ENCODE data around the gene TGM4.
"Not testable (repeated sequence)": the region's sequence is repeated elsewhere in the genome, so short reads cannot be mapped to it uniquely, and the experiment has no call there.

The TGM4 gene

DNA sequence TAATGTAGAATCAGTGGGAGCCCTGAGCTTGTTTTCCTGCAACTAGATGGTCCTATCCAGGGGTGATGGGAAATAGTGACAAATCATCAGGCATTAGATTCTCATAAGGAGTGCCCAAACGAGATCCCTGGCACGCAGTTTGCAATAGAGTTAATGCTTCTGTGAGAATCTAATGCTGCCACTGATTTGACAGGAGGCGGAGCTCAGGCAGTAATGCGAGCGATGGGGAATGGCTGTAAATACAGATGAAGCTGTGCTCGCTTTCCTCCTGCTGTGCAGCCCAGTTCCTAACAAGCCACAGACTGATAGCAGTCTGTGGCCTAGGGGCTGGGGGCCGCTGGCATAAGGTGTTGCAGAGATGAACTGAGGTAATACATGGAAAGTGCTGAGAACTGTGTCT is 41.0 kb upstream of the TGM4 start:
- Mint-ChIP-seq H3K4me1 (no peaks in the 10 kb centered on the region), H3K4me3 (no peak overlapping the region), H3K9me3 (peaks cover 15% of the 10 kb centered on the region), H3K27me3 (ENCODE audit: low read depth) (no peaks in the 10 kb centered on the region), H3K36me3 (ENCODE audit: low read depth) (peaks cover 50% of the 10 kb centered on the region), H3K27ac (no peak overlapping the region)
- TF ChIP-seq, protein P1, sequence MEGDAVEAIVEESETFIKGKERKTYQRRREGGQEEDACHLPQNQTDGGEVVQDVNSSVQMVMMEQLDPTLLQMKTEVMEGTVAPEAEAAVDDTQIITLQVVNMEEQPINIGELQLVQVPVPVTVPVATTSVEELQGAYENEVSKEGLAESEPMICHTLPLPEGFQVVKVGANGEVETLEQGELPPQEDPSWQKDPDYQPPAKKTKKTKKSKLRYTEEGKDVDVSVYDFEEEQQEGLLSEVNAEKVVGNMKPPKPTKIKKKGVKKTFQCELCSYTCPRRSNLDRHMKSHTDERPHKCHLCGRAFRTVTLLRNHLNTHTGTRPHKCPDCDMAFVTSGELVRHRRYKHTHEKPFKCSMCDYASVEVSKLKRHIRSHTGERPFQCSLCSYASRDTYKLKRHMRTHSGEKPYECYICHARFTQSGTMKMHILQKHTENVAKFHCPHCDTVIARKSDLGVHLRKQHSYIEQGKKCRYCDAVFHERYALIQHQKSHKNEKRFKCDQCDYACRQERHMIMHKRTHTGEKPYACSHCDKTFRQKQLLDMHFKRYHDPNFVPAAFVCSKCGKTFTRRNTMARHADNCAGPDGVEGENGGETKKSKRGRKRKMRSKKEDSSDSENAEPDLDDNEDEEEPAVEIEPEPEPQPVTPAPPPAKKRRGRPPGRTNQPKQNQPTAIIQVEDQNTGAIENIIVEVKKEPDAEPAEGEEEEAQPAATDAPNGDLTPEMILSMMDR (IDR thresholded peaks at IDR 0.05; ENCODE audit: unreplicated experiment in 3 of 3): no peak

GRCh38 chr3:44835684-44836083 is 38.7 kb upstream of the TGM4 start:
- Mint-ChIP-seq H3K36me3 (ENCODE audit: low read depth) (peaks cover 53% of the 10 kb centered on the region), H3K9me3 (peaks cover 15% of the 10 kb centered on the region), H3K4me1 (no peaks in the 10 kb centered on the region), H3K27ac (no peak overlapping the region), H3K4me3 (no peak overlapping the region), H3K27me3 (ENCODE audit: low read depth) (no peaks in the 10 kb centered on the region)
- TF ChIP-seq, protein P1 (IDR thresholded peaks at IDR 0.05; ENCODE audit: unreplicated experiment in 3 of 3): no peak

DNA sequence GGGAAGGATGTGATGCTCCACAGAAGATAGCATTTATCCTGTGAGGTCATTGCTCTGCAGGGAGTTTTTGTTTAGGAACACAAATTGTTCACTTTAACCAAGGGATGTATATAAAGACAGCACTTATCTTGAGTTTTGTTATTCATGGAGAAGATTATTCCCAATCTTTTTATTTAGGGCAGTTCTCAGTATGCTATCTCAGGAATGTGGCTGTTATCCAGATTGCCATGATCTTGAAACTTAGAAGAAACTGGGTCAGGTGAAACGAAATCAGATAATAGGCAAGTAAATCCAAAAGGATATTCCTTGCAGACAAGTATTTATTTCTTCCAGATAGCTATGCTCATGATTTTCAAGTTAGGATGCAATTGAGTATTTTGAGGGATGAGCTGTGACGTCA is 32.0 kb upstream of the TGM4 start:
- H3K27ac Mint-ChIP-seq: no peak overlapping the region
- no peaks in the 10 kb centered on the region for H3K27me3 Mint-ChIP-seq (ENCODE audit: low read depth)
- peaks cover 62% of the 10 kb centered on the region for H3K36me3 Mint-ChIP-seq (ENCODE audit: low read depth)
- TF ChIP-seq, protein P1 (IDR thresholded peaks at IDR 0.05; ENCODE audit: unreplicated experiment in 3 of 3): no peak
- H3K4me3 Mint-ChIP-seq: no peak overlapping the region
- no peaks in the 10 kb centered on the region for H3K4me1 Mint-ChIP-seq
- H3K9me3 Mint-ChIP-seq: peaks cover under 1% of the 10 kb centered on the region

DNA sequence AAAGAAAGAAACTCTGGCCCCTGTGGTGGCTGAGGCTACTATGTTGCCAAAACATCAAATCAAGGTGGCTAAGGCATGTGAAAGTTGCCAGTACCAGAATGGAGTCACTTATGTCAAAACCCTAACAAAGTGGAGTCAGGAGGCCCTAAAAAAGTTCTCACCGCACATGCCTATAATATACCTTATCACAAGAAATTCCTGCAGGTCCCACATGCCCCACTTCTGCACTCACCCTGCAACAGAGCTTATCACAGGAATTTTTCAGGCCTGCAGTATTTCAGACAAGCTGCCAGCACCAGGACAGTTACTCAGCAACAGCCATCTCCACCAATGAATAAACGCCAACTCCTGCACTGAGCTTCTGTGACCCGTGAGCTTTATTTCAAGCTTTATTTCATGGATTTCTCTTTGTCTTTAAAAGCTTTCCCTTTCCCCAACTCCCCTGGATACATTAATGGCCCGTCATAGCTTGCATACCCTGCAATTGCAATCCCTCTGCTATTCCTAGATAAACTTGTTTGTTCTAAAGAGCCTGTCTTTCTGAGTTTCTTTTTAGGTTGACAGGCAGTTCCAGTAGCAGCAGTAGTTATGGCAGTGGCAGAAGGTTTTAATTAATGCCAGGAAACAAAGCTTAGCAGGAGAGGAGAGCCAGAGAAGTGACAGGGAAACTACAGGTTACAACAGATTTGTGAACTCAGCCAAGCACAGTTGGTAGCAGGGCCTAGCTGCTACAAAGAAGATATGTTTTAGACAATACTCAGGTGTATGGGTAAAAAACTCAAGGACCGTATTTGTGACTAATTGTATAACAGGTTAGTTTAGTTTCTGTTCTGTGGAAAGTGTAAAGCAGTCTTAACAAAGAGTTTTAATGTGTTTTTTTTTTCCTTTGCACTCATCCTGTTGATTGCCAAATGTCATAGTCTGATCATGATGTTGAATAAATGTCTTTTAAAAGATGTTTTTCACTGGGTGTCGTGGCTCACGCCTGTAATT is 28.6 kb upstream of the TGM4 start:
- TF ChIP-seq, protein P1 (IDR thresholded peaks at IDR 0.05; ENCODE audit: unreplicated experiment in 3 of 3): no peak
- no peaks in the 10 kb centered on the region for H3K9me3 Mint-ChIP-seq
- no peak overlapping the region for H3K4me3 Mint-ChIP-seq
- H3K27me3 Mint-ChIP-seq (ENCODE audit: low read depth): no peaks in the 10 kb centered on the region
- H3K4me1 Mint-ChIP-seq: no peaks in the 10 kb centered on the region
- peak overlapping the region; percentile 28 to 85 (median 80) for H3K27ac Mint-ChIP-seq
- H3K36me3 Mint-ChIP-seq (ENCODE audit: low read depth): peaks cover 38% of the 10 kb centered on the region

DNA sequence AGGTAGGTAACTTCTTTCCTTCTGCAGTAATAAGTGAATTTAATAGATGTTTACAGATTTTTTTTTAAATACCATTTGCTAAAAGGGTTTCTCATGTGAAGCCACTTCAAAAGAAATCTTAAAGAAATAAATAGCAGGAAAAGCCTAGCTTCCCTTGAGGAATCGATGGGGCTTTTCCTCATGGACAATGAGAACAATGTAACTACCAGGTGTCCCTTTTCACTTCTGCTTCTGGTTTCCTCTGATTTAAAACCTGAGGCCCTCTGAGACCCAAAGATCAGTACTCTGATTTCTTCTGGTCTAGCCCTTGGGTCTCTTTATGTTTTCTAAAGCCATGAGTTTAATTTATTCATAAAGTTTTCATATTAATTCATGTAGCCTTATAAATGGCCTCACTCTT is 25.8 kb upstream of the TGM4 start:
- Mint-ChIP-seq H3K27ac (no peak overlapping the region), H3K4me1 (no peaks in the 10 kb centered on the region), H3K4me3 (no peak overlapping the region), H3K9me3 (no peaks in the 10 kb centered on the region), H3K36me3 (ENCODE audit: low read depth) (peaks cover 38% of the 10 kb centered on the region), H3K27me3 (ENCODE audit: low read depth) (no peaks in the 10 kb centered on the region)
- TF ChIP-seq, protein P1 (IDR thresholded peaks at IDR 0.05; ENCODE audit: unreplicated experiment in 3 of 3): no peak

- not testable (repeated sequence) for H3K9me3 Mint-ChIP-seq; H3K4me3 Mint-ChIP-seq; H3K27ac Mint-ChIP-seq; H3K27me3 Mint-ChIP-seq (ENCODE audit: low read depth); H3K4me1 Mint-ChIP-seq
- H3K36me3 Mint-ChIP-seq (ENCODE audit: low read depth): peaks cover 20% of the 10 kb centered on the region
Observed at GRCh38 chr3:44856663-44857062, 17.7 kb upstream of the TGM4 start.

Data from nephron (organoid).